T47D (cell line): ENCODE results near the gene APLN.

Experiments
- DNase-seq, 2 experiments: peaks; one replicate each; pipeline versions ENCODE4 v3.0.0 to v3.0.0-alpha.2; 2011 to 2012; ENCODE audit warnings: low read depth in 1 of 2, low spot score in 1 of 2
- JUND ChIP-seq: IDR thresholded peaks from 2 replicates; pipeline ENCODE4 v1.6.1; 2012; ENCODE audit warnings: low read depth
- in situ Hi-C: cut with HindIII; loops from 2 replicates; pipeline ENCODE4 v1.10.0; 2016; ENCODE audit warnings: low sequenced_read_pairs, low pct_unique_long_range_greater_than_20kb

The APLN gene

DNA sequence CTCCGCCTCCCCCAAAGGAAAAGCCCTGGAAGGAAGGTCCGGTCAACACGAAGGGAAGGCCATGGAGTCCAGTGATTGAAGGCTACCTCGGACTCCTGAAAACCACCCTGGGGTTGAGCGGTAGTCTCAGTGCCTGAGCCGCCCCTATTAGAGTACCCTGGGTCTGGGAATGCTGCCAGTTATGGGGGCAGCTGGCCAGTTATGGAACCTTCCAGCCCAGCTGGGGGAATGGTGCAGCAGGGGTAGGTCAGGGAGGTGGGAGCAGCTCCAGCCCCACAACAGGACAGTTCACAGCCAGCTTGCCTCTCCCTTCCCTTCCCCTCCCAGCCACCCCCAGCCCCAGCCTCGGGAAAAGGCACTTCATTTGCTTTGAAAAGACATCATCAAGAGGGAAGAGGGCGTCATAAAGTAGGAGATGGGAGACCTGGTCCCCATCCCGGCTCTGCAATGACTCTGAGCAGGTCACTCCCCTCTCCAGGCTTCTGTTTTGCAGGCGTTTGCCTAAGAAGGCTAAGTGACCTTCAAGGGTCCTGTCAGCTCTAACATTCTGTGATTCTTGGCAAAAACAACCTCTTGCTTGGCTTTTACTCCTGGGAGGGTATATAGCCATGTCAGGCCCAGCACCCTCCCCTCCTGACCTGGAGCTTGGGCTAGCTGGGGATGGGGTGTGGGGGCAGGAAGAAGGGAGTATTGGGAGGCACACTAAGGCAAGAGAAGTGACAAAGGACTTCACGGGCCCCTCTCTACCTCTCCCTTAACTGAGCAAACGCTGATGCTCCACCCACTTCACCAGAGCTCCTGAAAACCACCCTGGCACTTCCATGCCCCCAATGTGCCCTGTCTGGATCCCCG is 8.0 kb downstream of the APLN start:
- no peak for TF ChIP-seq JUND
- no peak for DNase-seq
- in situ Hi-C loops: no loop called here

DNA sequence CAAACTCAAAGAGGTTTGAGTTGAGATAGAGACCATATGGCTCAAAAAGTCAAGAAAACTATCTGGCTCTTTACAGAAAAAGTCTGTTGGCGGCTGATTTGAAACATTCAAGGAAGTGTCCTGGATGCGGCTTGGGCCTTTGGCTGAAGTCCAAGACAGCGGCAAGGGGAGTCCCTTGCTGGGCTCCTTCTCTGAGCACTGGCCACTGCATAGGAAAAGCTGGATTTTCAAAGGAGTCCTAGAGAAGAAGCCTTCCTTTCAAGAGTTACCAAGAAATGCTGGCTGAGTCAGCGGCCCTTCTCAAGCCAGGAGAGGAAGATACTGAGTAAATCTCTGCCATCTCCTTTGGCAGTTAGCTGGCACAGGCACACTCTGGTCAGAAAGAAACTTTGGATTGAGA is 12.1 kb downstream of the APLN start:
- TF ChIP-seq JUND: no peak
- no peak for DNase-seq
- in situ Hi-C loops: no loop called here

DNA sequence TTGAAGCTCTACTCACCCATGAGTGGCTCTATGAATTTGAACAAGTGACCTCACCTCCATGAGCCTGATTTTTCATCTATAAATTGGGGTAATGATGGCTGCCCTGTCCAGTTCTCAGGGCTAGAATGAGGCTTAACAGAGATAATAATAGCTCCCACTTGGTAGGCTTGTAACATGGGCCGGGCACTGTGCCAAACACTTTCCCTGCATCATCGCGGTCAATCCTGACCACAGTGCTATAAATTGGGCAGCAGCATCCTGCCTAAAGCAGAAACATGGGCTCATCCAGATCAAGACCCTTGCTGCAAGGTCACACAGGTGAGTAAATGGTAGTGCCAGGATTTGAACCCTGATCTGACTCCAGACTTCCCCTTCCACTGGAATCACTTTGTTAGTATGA is 12.8 kb downstream of the APLN start:
- in situ Hi-C loops: no loop called here
- no peak for DNase-seq
- TF ChIP-seq JUND: no peak

DNA sequence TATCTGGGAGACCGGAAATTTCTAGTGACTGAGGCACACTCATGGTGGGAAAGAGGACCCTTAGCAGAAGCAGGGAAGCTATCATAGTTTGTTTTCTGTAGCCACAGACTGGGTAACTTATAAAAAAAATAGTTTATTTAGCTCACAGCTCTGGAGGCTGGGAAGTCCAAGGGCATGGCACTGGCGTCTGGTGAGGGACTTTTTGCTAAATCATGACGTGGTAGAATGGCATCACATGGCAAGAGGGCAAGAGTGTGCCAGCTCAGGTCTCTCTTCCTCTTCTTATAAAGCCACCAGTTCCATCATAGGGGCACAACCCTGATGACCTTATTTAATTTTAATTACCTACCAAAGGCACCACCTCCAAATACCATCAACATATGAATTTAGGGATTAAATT is 13.3 kb downstream of the APLN start:
- no peak for TF ChIP-seq JUND
- in situ Hi-C loops: no loop called here
- DNase-seq: no peak

DNA sequence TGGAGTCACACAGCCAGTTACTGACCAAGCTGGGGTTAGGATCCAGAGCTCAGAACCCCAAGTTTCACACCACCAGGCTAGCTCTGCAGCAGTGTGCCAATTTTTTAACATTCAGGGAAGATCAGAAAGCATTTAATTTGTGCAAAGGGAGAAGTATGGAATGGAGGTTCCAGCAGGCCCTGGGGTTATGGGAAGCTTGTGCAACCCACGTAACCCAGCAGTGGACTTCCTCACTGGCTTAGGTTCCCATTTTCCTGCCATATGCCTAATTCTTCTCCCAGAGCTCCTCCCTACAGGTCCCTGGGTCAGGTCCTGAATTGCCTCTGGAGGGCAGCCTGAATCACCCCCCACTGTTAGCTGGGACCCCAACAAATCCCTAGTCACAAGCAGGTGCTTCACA is 14.0 kb downstream of the APLN start:
- in situ Hi-C loops: no loop called here
- DNase-seq: no peak
- no peak for TF ChIP-seq JUND

DNA sequence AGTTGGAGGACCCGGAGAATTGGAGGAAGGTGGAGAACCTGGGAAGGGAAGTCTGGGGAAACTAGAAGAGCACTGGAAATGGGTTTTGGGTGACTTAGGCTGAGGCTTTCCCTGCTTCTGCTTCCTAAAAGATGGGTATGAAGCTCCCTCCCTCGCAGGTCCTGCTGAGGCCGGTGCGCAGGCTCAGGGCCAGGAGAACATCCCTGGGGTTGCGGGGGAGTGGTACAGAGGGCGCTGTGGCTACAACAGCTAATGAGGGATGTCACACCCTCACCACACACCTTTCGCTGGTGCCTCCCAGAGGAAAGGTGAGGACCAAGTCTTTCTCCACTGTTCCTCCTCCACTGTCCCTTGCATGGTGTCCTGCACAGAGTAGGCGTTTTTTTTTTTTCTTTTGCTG is 15.8 kb downstream of the APLN start:
- TF ChIP-seq JUND: no peak
- DNase-seq: no peak
- in situ Hi-C loops: no loop called here

DNA sequence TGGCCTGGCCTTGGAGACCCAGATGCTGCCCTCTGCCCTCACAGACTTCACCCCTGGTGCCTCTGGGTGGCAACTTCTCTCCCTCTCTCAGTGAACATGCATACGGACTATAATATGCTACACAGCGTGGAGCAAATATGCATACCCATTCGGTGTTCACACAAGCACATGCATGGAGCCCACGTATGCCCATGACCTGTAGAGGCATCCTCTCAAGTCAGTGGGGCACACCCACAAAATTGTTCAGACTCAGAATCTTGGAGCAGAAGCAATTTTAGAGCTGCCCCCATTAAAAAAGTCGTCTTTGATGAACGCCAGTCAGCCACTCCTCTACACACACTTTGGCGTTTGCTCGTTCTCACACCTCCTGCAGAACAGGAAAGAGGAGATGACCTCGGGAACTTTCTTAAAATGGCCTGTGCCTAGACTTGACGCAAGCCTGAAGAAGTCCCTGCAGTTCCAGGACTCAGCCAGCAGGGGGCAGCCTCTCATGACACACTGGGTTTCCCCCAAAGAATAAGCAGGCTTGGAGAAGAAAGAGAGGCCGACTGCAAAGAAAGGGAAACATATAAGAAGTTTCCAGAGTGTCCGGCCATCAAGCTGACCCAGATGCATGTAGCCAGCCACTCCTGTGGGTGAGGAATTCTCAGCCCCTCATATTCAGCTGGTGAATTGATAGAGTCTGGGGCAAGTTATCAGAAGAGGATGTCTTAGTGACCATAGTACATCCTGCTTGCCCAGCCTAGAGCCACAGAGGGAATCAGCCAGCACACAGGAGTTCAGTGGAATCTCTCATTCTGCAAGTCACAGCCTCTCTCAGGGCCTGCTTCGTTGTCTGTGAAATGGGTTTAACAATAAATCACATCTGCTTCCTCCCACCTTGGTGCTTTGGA is 17.3 kb downstream of the APLN start:
- in situ Hi-C loops: no loop called here
- no peak for TF ChIP-seq JUND
- DNase-seq: peak; percentile 13 to 60

DNA sequence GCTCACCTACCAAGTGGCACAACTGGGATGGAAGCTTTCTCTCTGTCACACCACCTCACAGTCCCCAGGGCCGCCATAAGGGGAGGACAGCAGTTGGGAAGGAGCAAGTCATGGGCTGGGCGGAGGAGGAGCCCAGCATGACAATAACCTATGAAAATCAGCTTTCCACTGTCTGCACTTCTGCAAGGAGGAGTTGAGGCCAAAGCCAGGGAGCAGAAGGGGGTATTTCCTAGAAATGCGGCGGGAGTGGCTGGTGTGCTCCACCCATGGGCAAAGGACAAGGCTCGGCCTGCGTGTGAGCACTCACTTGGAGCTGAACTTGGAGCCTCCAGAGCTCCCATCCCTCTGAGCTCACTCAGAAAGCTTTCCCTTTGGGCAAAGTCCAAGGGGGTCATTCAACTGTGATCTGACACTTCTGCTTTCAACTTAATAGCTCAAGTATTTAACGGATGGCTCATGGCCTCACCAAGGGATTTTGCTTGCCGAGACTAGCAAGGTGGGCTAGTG is 18.5 kb downstream of the APLN start:
- in situ Hi-C loops: no loop called here
- no peak for DNase-seq
- TF ChIP-seq JUND: no peak

DNA sequence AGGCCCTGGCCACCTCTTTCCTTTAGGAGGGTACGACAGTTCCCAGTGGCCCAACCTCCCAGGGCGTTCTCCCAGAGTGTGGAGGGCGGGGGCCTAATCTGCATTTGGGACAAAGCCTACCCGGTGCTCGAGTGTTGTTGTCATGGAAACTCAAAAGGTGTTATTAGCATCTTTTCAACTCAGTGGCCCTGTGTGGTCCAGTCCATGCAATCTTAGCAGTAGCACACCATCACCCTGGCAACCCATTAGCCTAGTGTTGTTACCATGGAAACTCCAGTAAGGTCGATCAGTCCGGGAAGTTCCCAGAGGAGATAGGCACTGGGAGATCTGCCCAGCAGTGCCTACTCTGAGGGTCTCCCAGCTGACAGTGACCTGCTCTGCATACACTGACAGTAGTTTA is 20.2 kb downstream of the APLN start:
- in situ Hi-C loops: no loop called here
- no peak for TF ChIP-seq JUND
- no peak for DNase-seq

DNA sequence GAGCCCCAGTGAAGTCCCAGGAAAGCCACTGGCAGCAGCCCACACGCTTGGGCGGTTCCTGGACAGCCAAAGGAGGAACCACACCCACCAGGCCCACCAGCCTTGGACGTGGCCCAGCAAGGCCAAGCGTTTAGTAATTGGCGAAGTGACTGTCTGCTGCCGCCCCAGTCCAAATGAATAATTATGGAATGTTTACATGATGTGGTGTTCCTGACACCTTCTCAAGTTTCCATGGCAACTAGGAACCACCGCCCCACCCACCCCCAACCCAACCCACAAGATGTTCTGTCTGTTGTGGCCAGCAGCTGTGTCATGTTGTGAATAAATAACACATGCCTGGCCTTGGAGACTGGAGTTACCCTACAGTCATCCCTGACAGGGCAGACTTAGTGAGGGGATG is 22.3 kb downstream of the APLN start:
- in situ Hi-C loops: no loop called here
- no peak for DNase-seq
- TF ChIP-seq JUND: no peak

DNA sequence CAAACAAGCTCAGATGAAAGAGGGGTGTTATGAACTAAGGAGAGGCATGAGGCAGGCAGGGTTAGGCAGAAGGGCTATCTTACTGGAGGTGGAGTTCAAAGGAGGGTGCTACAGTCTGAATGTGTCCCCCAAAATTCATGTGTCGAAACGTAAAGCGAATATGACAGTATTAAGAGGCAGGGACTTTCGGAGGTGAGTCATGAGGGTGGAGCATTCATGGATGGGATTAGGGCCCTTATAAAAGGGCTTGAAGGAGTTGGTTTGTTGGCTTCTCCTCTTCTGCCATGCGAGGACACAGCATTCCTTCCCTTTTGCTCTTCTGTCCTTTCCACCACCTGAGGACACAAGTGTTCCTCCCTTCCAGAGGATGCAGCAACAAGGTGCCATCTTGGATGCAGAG is 22.9 kb downstream of the APLN start:
- TF ChIP-seq JUND: no peak

DNA sequence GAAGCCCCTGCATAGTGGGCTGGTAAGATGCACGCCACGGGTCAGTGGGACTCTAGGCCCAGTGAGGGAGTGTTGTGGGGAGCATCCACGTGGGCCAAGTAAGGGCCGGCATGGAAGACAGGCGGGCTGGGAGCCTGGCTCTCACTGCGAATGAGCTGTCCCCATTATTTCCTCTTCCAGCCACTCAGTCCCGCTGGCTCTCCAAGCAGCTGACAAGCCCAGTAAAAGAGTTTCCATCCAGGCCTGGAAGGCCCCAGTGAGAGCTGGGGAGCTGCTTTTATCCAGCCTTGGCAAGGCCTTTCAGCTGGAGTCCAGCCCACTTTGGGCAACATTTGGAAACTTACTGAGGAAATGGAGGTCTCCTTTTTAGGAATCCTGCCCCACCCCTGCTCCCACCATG is 24.9 kb downstream of the APLN start:
- in situ Hi-C loops: no loop called here
- DNase-seq: no peak

More for the DNA sequence above, 22.9 kb downstream of the APLN start:
- DNase-seq: no peak
- in situ Hi-C loops: no loop called here

DNA sequence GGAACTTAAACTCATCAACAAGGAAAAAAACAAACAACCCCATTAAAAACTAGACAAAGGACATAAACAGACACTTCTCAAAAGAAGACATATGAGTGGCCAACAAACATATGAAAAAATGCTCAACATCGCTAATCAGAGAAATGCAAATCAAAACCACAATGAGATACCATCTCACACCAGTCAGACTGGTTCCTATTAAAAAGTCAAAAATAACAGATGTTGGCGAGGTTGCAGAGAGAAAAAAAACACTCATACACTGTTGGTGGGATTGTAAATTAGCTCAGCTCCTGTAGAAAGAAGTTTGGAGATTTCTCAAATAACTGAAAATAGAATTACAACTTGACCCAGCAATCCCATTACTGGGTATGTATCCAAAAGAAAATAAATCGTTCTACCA is 28.7 kb downstream of the APLN start:
- in situ Hi-C loops: no loop called here
- no peak for DNase-seq
- no peak for TF ChIP-seq JUND

More for the DNA sequence above, 24.9 kb downstream of the APLN start:
- TF ChIP-seq JUND: no peak
